Liver (tissue), 9 donors: ENCODE data around the gene CUX1. TPM values are rescaled to one million over a fixed set of nuclear protein-coding genes. Genes with fewer than 3 reads are reported as not detected.

ENCODE experiments used
- DNase-seq: peaks from one replicate; pipeline ENCODE4 v3.0.0-alpha.2; 2017; ENCODE audit warnings: low spot score
- H3K27ac ChIP-seq, 2 donors: one replicate each; pipeline ENCODE4 v1.7.0; 2013; ENCODE audit warnings: inconsistent platforms in 2 of 2, low read length in 2 of 2, control low read depth in 1 of 2, low read depth in 1 of 2, mild to moderate bottlenecking in 1 of 2
- H3K27me3 ChIP-seq, 4 donors: one replicate each; pipeline versions ENCODE4 v1.6.1 to v1.7.0; 2013; ENCODE audit warnings: low read length in 3 of 4, inconsistent platforms in 1 of 4, mild to moderate bottlenecking in 1 of 4, moderate library complexity in 1 of 4; ENCODE audit not compliant: control insufficient read depth in 4 of 4, insufficient read depth in 4 of 4
- H3K36me3 ChIP-seq, 4 donors: one replicate each; pipeline versions ENCODE4 v1.6.1 to v1.7.0; 2013; ENCODE audit warnings: low read length in 3 of 4, mild to moderate bottlenecking in 3 of 4, low read depth in 1 of 4, moderate library complexity in 1 of 4; ENCODE audit not compliant: control insufficient read depth in 4 of 4, insufficient read depth in 3 of 4
- H3K4me1 ChIP-seq, 4 donors: one replicate each; pipeline versions ENCODE4 v1.6.1 to v1.7.0; 2013; ENCODE audit warnings: low read length in 3 of 4, mild to moderate bottlenecking in 3 of 4, moderate library complexity in 1 of 4; ENCODE audit not compliant: control insufficient read depth in 4 of 4, insufficient read depth in 4 of 4
- H3K4me3 ChIP-seq, 3 donors: one replicate each; pipeline versions ENCODE4 v1.6.1 to v1.7.0; 2013; ENCODE audit warnings: low read length in 3 of 3, control low read depth in 1 of 3, low read depth in 1 of 3, mild to moderate bottlenecking in 1 of 3
- H3K9ac ChIP-seq, 2 donors: one replicate each; pipeline ENCODE4 v1.7.0; 2013; ENCODE audit warnings: low read length in 2 of 2, mild to moderate bottlenecking in 2 of 2, moderate library complexity in 2 of 2, control low read depth in 1 of 2, low read depth in 1 of 2
- H3K9me3 ChIP-seq, 4 donors: one replicate each; pipeline versions ENCODE4 v1.6.1 to v1.7.0; 2013; ENCODE audit warnings: low read length in 3 of 4; ENCODE audit not compliant: control insufficient read depth in 4 of 4
- FOXA1 ChIP-seq: IDR thresholded peaks from 2 replicates; pipeline ENCODE4 v1.6.1; 2016; ENCODE audit warnings: antibody characterized with exemption
- FOXA2 ChIP-seq: IDR thresholded peaks from 2 replicates; pipeline ENCODE4 v1.6.1; 2016; ENCODE audit warnings: antibody characterized with exemption
- GABPA ChIP-seq, 2 donors: IDR thresholded peaks in 1 of 2; conservative IDR thresholded peaks in 1 of 2; 2 replicates each; pipeline ENCODE4 v1.6.1; 2016; ENCODE audit warnings: antibody characterized with exemption in 2 of 2, mild to moderate bottlenecking in 1 of 2, moderate library complexity in 1 of 2
- HNF4A ChIP-seq, 2 donors: conservative IDR thresholded peaks; 2 replicates each; pipeline ENCODE4 v1.6.1; 2016; ENCODE audit warnings: antibody characterized with exemption in 2 of 2, mild to moderate bottlenecking in 2 of 2
- HNF4G ChIP-seq: IDR thresholded peaks from 2 replicates; pipeline ENCODE4 v1.6.1; 2016; ENCODE audit warnings: antibody characterized with exemption
- JUND ChIP-seq, 2 donors: IDR thresholded peaks; 2 replicates each; pipeline ENCODE4 v1.6.1; 2016; ENCODE audit warnings: antibody characterized with exemption in 2 of 2
- NR2F2 ChIP-seq: IDR thresholded peaks from 2 replicates; pipeline ENCODE4 v1.6.1; 2016; ENCODE audit warnings: antibody characterized with exemption
- RAD21 ChIP-seq, 2 donors: IDR thresholded peaks; 2 replicates each; pipeline ENCODE4 v1.6.1; 2016; ENCODE audit warnings: antibody characterized with exemption in 2 of 2, mild to moderate bottlenecking in 2 of 2
- REST ChIP-seq: IDR thresholded peaks from 2 replicates; pipeline ENCODE4 v1.6.1; 2016; ENCODE audit warnings: antibody characterized with exemption, mild to moderate bottlenecking
- RXRA ChIP-seq, 2 donors: IDR thresholded peaks; 2 replicates each; pipeline ENCODE4 v1.6.1; 2017 to 2018; ENCODE audit warnings: antibody characterized with exemption in 2 of 2, mild to moderate bottlenecking in 1 of 2
- SP1 ChIP-seq: IDR thresholded peaks from 2 replicates; pipeline ENCODE4 v1.6.1; 2018; ENCODE audit warnings: antibody characterized with exemption, mild to moderate bottlenecking
- TAF1 ChIP-seq: conservative IDR thresholded peaks from 2 replicates; pipeline ENCODE4 v1.6.1; 2016; ENCODE audit warnings: antibody characterized with exemption, mild to moderate bottlenecking
- YY1 ChIP-seq: IDR thresholded peaks from 2 replicates; pipeline ENCODE4 v1.6.1; 2016; ENCODE audit warnings: antibody characterized with exemption, mild to moderate bottlenecking
- ZBTB33 ChIP-seq: IDR thresholded peaks from 2 replicates; pipeline ENCODE4 v1.6.1; 2016; ENCODE audit warnings: antibody characterized with exemption
- WGBS: extraction: QIAGEN DNeasy Blood & Tissue Kit; methylation state at CpG from one replicate; pipeline ENCODE4 v1.1.7; 2013; 5-methylcytosine and 5-hydroxymethylcytosine counted together
- polyA plus RNA-seq, 2 donors: library from polyadenylated mRNA; stranded (reverse) in 1 of 2; unstranded in 1 of 2; fragments of 200-250 nt in 1 of 2; fragments of >200 nt in 1 of 2; fragmentation: Nextera tagmentation in 1 of 2; extraction: Ambion mirVana in 1 of 2; gene quantifications; one replicate each; pipeline versions ENCODE4 v1.2.1 to v1.2.3, GENCODE V29; 2013 to 2015
- total RNA-seq, 2 donors: library from RNA; depleted of rRNA; stranded (reverse); fragments of >200 nt; gene quantifications; one replicate each; pipeline ENCODE4 v1.2.3, GENCODE V29; 2014
- TF ChIP-seq, protein P1 (sequence below): fragments of 150-350 bp; IDR thresholded peaks from 2 replicates; pipeline ENCODE4 v1.5.1; 2017; ENCODE audit warnings: improper control_type of control experiment, low read depth, low read length; ENCODE audit not compliant: missing input control
- TF ChIP-seq, protein P2 (sequence below): IDR thresholded peaks from 2 replicates; pipeline ENCODE4 v1.6.1; 2016; ENCODE audit warnings: antibody characterized with exemption
- donor health status: healthy.
- donor health status: healthy.
- donor health status: healthy.
- donor health status: healthy.
- donor health status: healthy.

CUX1 gene
- total and polyA plus RNA-seq, 4 donors, result 18.6 to 40.6 (median 21.4) TPM

- no peak for TF ChIP-seq FOXA2
- TF ChIP-seq SP1, result no peak
- no peak for TF ChIP-seq TAF1
- TF ChIP-seq HNF4G, result no peak
Observed at GRCh38 chr7:101957744-101958525, 140.5 kb downstream of the CUX1 start (continued).

DNA sequence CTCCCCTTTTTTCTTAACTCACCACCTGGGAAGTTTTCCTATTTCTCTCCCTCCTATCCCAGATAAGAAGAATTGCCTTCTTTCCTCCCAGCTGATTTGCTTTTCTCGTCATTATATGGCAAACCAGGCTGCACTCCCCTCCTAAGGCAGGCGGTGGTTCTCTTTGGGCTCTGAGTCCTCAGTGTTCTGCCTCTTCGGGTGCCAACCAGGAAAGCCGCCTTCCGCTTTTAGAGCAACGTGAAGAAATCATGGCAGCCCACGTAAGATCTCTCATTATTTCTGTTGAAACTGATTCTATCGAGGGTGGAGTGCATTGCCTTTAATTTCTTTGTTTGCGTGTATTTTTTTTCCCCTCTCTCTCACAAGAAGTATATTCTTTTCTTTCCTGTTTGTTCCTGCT, 141.9 kb downstream of the CUX1 start:
- no peak overlapping the region for H3K9ac ChIP-seq
- no peak overlapping the region for H3K4me3 ChIP-seq
- H3K4me1 ChIP-seq, result peaks cover 0 to 2% (median 0%) of the 10 kb centered on the region in 4 donors
- no peaks in the 10 kb centered on the region for H3K27me3 ChIP-seq
- WGBS, result 96% methylated on average over 9 of the region's 9 CpGs
- H3K36me3 ChIP-seq, result no peaks in the 10 kb centered on the region
- no peak for TF ChIP-seq TAF1
- TF ChIP-seq HNF4G, result no peak
- no peak for TF ChIP-seq ZBTB33
- no peak for TF ChIP-seq GABPA (IDR thresholded peaks at IDR 0.05 in 1 of 2, conservative IDR thresholded peaks at IDR 0.05 in 1 of 2)
- TF ChIP-seq, protein P1, sequence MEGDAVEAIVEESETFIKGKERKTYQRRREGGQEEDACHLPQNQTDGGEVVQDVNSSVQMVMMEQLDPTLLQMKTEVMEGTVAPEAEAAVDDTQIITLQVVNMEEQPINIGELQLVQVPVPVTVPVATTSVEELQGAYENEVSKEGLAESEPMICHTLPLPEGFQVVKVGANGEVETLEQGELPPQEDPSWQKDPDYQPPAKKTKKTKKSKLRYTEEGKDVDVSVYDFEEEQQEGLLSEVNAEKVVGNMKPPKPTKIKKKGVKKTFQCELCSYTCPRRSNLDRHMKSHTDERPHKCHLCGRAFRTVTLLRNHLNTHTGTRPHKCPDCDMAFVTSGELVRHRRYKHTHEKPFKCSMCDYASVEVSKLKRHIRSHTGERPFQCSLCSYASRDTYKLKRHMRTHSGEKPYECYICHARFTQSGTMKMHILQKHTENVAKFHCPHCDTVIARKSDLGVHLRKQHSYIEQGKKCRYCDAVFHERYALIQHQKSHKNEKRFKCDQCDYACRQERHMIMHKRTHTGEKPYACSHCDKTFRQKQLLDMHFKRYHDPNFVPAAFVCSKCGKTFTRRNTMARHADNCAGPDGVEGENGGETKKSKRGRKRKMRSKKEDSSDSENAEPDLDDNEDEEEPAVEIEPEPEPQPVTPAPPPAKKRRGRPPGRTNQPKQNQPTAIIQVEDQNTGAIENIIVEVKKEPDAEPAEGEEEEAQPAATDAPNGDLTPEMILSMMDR, result no peak
- TF ChIP-seq FOXA1, result no peak
- TF ChIP-seq, protein P2, sequence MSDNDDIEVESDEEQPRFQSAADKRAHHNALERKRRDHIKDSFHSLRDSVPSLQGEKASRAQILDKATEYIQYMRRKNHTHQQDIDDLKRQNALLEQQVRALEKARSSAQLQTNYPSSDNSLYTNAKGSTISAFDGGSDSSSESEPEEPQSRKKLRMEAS, result no peak
- no peak for TF ChIP-seq HNF4A (conservative IDR thresholded peaks at IDR 0.05)
- H3K27ac ChIP-seq, result no peak overlapping the region
- H3K9me3 ChIP-seq, result no peaks in the 10 kb centered on the region
- no peak for DNase-seq

DNA sequence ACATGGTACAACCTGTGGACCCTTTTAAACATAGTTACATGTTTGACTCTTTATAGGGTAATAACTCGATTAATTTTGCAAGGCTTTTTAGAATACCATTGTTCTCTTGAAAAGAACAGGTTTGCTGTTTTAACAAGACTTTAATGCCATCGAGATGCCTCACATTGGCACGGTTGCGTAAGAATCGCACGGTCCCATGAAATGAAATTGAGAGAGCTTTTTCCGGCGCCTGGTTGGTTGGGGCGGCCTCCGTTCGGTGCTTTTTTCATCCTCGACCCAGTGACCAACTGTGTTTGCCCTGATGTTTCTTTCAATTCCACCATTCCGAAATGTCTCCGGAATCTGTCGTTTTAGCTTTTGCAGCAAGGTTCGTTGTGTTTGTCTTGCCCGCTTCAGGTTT, 142.4 kb downstream of the CUX1 start:
- TF ChIP-seq HNF4A (conservative IDR thresholded peaks at IDR 0.05) (no peak), GABPA (IDR thresholded peaks at IDR 0.05 in 1 of 2, conservative IDR thresholded peaks at IDR 0.05 in 1 of 2) (no peak), RAD21 (IDR thresholded peaks at IDR 0.05) (no peak), FOXA2 (no peak), FOXA1 (no peak), RXRA (IDR thresholded peaks at IDR 0.05) (no peak), YY1 (no peak), REST (no peak), NR2F2 (no peak), JUND (IDR thresholded peaks at IDR 0.05) (no peak), ZBTB33 (no peak)
- TF ChIP-seq, protein P2, result no peak
- TF ChIP-seq, protein P1, result no peak
- Histone ChIP-seq H3K9me3 (no peaks in the 10 kb centered on the region), H3K27ac (no peak overlapping the region), H3K4me1 (peaks cover 0 to 2% (median 0%) of the 10 kb centered on the region in 4 donors), H3K36me3 (no peaks in the 10 kb centered on the region), H3K9ac (no peak overlapping the region), H3K27me3 (no peaks in the 10 kb centered on the region), H3K4me3 (no peak overlapping the region)
- WGBS, result 97% methylated on average over 17 of the region's 17 CpGs
- no peak for DNase-seq
